IMR-90 (cell line): ENCODE measurements around the gene PRR5L.

Experiments used
- BHLHE40 ChIP-seq: fragments of 150-350 bp; IDR thresholded peaks from 2 replicates; pipeline ENCODE4 v1.6.1; 2016; ENCODE audit warnings: mild to moderate bottlenecking, low read depth, low read length
- CEBPB ChIP-seq: IDR thresholded peaks from 2 replicates; pipeline ENCODE4 v1.6.1; 2012; ENCODE audit warnings: low read depth, low read length, improper control_type of control experiment
- FOS ChIP-seq: fragments of 150-350 bp; IDR thresholded peaks from 2 replicates; pipeline ENCODE4 v1.6.1; 2016; ENCODE audit warnings: low read depth, low read length
- MAFK ChIP-seq: IDR thresholded peaks from 2 replicates; pipeline ENCODE4 v1.6.1; 2012; ENCODE audit warnings: low read depth, low read length, improper control_type of control experiment
- MXI1 ChIP-seq: IDR thresholded peaks from 2 replicates; pipeline ENCODE4 v1.6.1; 2012; ENCODE audit warnings: low read depth, mild to moderate bottlenecking, low read length, moderate library complexity, borderline replicate concordance
- NFE2L2 ChIP-seq: fragments of 150-350 bp; IDR thresholded peaks from 2 replicates; pipeline ENCODE4 v1.6.1; 2016; ENCODE audit warnings: low read depth, mild to moderate bottlenecking, low read length
- POLR2A ChIP-seq: IDR thresholded peaks from 2 replicates; pipeline ENCODE4 v1.6.1; 2012; ENCODE audit warnings: mild to moderate bottlenecking, low read depth, low read length
- RAD21 ChIP-seq: IDR thresholded peaks from 2 replicates; pipeline ENCODE4 v1.6.1; 2012; ENCODE audit warnings: low read length, improper control_type of control experiment
- SMC3 ChIP-seq: fragments of 150-350 bp; IDR thresholded peaks from 2 replicates; pipeline ENCODE4 v1.6.1; 2016; ENCODE audit warnings: low read depth, mild to moderate bottlenecking, antibody characterized with exemption, low read length, moderate library complexity
- TF ChIP-seq, protein P1 (sequence below): conservative IDR thresholded peaks from 2 replicates; pipeline ENCODE4 v1.5.1; 2012; ENCODE audit warnings: mild to moderate bottlenecking, low read depth, low read length, improper control_type of control experiment
- TF ChIP-seq, protein P2 (sequence below): fragments of 150-350 bp; IDR thresholded peaks from 2 replicates; pipeline ENCODE4 v1.6.1; 2016; ENCODE audit warnings: low read depth, mild to moderate bottlenecking, low read length, moderate library complexity, borderline replicate concordance
- TF ChIP-seq, protein P3 (sequence below): fragments of 150-350 bp; IDR thresholded peaks from 2 replicates; pipeline ENCODE4 v1.6.1; 2017; ENCODE audit warnings: mild to moderate bottlenecking, antibody characterized with exemption, low read length, low read depth

DNA sequence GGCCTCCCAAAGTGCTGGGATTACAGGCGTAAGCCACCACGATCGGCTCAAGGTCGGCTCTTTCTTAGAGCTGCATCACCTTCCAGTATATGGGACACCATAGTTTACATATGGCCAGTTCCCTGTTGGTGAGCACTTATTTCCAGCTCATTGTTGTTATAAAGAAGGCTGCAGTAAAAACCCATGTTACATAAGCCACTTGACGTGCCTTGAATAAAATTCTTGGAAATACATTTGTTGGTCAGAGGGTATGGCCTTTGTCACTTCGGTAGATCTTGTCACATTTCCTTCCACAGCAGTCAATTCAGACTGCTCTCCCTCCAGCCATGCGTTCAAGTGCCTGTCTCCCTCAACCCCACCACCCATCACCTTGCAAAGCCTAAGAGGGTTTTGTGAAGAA, 92.9 kb downstream of the PRR5L start:
- TF ChIP-seq, protein P1, sequence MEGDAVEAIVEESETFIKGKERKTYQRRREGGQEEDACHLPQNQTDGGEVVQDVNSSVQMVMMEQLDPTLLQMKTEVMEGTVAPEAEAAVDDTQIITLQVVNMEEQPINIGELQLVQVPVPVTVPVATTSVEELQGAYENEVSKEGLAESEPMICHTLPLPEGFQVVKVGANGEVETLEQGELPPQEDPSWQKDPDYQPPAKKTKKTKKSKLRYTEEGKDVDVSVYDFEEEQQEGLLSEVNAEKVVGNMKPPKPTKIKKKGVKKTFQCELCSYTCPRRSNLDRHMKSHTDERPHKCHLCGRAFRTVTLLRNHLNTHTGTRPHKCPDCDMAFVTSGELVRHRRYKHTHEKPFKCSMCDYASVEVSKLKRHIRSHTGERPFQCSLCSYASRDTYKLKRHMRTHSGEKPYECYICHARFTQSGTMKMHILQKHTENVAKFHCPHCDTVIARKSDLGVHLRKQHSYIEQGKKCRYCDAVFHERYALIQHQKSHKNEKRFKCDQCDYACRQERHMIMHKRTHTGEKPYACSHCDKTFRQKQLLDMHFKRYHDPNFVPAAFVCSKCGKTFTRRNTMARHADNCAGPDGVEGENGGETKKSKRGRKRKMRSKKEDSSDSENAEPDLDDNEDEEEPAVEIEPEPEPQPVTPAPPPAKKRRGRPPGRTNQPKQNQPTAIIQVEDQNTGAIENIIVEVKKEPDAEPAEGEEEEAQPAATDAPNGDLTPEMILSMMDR = no peak
- TF ChIP-seq, protein P2, sequence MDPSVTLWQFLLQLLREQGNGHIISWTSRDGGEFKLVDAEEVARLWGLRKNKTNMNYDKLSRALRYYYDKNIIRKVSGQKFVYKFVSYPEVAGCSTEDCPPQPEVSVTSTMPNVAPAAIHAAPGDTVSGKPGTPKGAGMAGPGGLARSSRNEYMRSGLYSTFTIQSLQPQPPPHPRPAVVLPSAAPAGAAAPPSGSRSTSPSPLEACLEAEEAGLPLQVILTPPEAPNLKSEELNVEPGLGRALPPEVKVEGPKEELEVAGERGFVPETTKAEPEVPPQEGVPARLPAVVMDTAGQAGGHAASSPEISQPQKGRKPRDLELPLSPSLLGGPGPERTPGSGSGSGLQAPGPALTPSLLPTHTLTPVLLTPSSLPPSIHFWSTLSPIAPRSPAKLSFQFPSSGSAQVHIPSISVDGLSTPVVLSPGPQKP = no peak
- TF ChIP-seq POLR2A = no peak
- no peak for TF ChIP-seq RAD21
- TF ChIP-seq, protein P3, sequence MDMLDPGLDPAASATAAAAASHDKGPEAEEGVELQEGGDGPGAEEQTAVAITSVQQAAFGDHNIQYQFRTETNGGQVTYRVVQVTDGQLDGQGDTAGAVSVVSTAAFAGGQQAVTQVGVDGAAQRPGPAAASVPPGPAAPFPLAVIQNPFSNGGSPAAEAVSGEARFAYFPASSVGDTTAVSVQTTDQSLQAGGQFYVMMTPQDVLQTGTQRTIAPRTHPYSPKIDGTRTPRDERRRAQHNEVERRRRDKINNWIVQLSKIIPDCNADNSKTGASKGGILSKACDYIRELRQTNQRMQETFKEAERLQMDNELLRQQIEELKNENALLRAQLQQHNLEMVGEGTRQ = no peak
- no peak for TF ChIP-seq FOS
- no peak for TF ChIP-seq MAFK
- no peak for TF ChIP-seq CEBPB
- TF ChIP-seq NFE2L2 = no peak
- TF ChIP-seq SMC3 = no peak
- no peak for TF ChIP-seq MXI1
- no peak for TF ChIP-seq BHLHE40
